ENCODE results near the gene AJM1.

AJM1 gene

GRCh38 chr9:136857581-136858412 lies 15.5 kb downstream of the AJM1 start:
- TF ChIP-seq, protein P1, sequence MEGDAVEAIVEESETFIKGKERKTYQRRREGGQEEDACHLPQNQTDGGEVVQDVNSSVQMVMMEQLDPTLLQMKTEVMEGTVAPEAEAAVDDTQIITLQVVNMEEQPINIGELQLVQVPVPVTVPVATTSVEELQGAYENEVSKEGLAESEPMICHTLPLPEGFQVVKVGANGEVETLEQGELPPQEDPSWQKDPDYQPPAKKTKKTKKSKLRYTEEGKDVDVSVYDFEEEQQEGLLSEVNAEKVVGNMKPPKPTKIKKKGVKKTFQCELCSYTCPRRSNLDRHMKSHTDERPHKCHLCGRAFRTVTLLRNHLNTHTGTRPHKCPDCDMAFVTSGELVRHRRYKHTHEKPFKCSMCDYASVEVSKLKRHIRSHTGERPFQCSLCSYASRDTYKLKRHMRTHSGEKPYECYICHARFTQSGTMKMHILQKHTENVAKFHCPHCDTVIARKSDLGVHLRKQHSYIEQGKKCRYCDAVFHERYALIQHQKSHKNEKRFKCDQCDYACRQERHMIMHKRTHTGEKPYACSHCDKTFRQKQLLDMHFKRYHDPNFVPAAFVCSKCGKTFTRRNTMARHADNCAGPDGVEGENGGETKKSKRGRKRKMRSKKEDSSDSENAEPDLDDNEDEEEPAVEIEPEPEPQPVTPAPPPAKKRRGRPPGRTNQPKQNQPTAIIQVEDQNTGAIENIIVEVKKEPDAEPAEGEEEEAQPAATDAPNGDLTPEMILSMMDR (IDR thresholded peaks at IDR 0.05; ENCODE audit: unreplicated experiment in 3 of 3) = no peak
- Mint-ChIP-seq H3K4me1 (no peaks in the 10 kb centered on the region), H3K9me3 (no peaks in the 10 kb centered on the region), H3K36me3 (ENCODE audit: low read depth) (no peaks in the 10 kb centered on the region), H3K4me3 (no peak overlapping the region), H3K27ac (no peak overlapping the region), H3K27me3 (ENCODE audit: low read depth) (no peaks in the 10 kb centered on the region)

DNA sequence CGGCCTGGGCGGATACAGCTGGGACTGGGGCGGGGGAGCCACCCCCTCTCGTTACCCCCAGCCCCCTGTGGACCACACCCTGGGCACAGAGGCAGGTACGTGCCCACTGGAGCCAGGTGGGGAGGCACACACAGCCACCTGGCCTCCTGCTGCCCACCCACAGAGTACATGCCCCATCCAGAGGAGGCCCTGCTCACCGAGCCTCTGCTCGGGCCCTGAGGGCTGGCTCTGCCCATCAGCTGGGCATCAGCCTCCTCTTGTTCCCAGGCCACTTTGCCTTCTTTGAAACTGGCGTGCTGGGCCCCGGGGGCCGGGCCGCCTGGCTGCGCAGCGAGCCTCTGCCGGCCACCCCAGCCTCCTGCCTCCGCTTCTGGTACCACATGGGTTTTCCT lies 16.2 kb downstream of the AJM1 start:
- Mint-ChIP-seq H3K4me1 (no peaks in the 10 kb centered on the region), H3K9me3 (no peaks in the 10 kb centered on the region), H3K27me3 (ENCODE audit: low read depth) (no peaks in the 10 kb centered on the region), H3K36me3 (ENCODE audit: low read depth) (no peaks in the 10 kb centered on the region), H3K4me3 (no peak overlapping the region), H3K27ac (no peak overlapping the region)
- TF ChIP-seq, protein P1 (IDR thresholded peaks at IDR 0.05; ENCODE audit: unreplicated experiment in 3 of 3) = no peak

- H3K27ac Mint-ChIP-seq = no peak overlapping the region
- H3K27me3 Mint-ChIP-seq (ENCODE audit: low read depth) = no peaks in the 10 kb centered on the region
- TF ChIP-seq, protein P1 (IDR thresholded peaks at IDR 0.05; ENCODE audit: unreplicated experiment in 3 of 3) = no peak
- no peaks in the 10 kb centered on the region for H3K4me1 Mint-ChIP-seq
- no peak overlapping the region for H3K4me3 Mint-ChIP-seq
- H3K36me3 Mint-ChIP-seq (ENCODE audit: low read depth) = peaks cover 4% of the 10 kb centered on the region
- H3K9me3 Mint-ChIP-seq = no peaks in the 10 kb centered on the region
Measured at GRCh38 chr9:136858844-136859757, 16.8 kb downstream of the AJM1 start.

GRCh38 chr9:136860529-136860928 lies 18.3 kb downstream of the AJM1 start:
- H3K27ac Mint-ChIP-seq = no peak overlapping the region
- TF ChIP-seq, protein P1 (IDR thresholded peaks at IDR 0.05; ENCODE audit: unreplicated experiment in 3 of 3) = no peak
- H3K4me3 Mint-ChIP-seq = no peak overlapping the region
- peaks cover 4% of the 10 kb centered on the region for H3K4me1 Mint-ChIP-seq
- no peaks in the 10 kb centered on the region for H3K27me3 Mint-ChIP-seq (ENCODE audit: low read depth)
- H3K9me3 Mint-ChIP-seq = no peaks in the 10 kb centered on the region
- H3K36me3 Mint-ChIP-seq (ENCODE audit: low read depth) = peaks cover 4% of the 10 kb centered on the region

DNA sequence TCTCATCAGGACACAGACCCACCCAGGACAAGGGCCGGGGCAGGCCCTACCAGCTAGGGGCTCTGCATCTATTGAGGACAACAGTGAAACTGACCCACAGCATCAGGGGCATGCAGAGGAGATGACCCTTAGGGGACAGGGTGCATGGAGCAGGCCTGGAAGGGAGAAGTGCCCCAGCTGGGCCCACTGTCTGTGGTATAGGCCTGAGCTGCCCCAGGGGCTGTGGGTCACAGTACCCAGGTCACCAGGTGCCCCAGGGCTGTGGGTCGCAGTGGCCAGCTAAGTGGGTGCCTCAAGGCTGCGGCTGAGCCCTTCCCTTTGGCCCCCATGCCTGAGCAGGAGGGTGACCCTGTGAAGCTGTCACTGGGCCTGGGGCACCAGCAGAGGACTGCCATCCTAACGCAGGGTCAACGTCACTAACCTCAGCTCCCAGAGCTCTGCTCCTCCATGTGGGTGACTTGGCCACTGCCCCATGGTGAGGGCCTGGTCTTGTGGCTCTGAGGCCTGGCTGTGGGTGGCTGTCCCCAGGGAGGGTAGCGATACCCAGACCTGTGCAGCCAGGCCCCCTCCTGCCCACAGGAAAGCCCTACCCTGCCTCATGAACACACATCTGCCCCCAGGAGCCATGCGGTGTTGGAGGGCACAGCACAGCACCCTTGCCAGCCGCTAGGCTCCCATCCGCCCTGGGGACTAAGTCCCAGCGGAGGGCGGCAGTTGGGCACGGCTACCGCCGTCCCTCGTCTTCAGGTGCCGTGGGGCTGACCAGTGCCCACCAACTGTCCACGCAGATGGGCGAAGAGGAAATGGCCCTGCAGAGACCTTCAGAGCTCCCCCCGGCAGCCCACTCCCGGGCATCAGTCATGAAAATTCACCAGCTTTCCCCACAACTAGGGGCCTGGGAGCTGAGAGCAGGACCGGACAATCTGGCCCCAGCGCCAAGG lies 18.9 kb downstream of the AJM1 start:
- Mint-ChIP-seq H3K27ac (no peak overlapping the region), H3K4me3 (no peak overlapping the region)

More for the DNA sequence above, 18.9 kb downstream of the AJM1 start:
- peaks cover 4% of the 10 kb centered on the region for H3K4me1 Mint-ChIP-seq
- H3K27me3 Mint-ChIP-seq (ENCODE audit: low read depth) = no peaks in the 10 kb centered on the region
- H3K36me3 Mint-ChIP-seq (ENCODE audit: low read depth) = peaks cover 4% of the 10 kb centered on the region
- H3K9me3 Mint-ChIP-seq = no peaks in the 10 kb centered on the region
- TF ChIP-seq, protein P1 (IDR thresholded peaks at IDR 0.05; ENCODE audit: unreplicated experiment in 3 of 3) = no peak
